RWPE2 (cell line): ENCODE measurements around the gene ERBB2.
"Not testable (repeated sequence)": the region's sequence is repeated elsewhere in the genome, so short reads cannot be mapped to it uniquely, and the experiment has no call there.

Experiments used
- ATAC-seq: fragments of 200-7000 bp; cut with Tn5 transposase; 3 replicates; pipeline ENCODE4 v1.9.1; 2021; ENCODE audit warnings: low read depth
- DNase-seq: peaks from one replicate; pipeline ENCODE4 v3.0.0-alpha.2; 2020; ENCODE audit warnings: low spot score
- H3K27ac ChIP-seq: fragments of 450-650 bp; 2 replicates; pipeline ENCODE4 v1.5.1; 2017; ENCODE audit warnings: mild to moderate bottlenecking; ENCODE audit not compliant: poor library complexity, severe bottlenecking
- H3K27me3 ChIP-seq: fragments of 250-450 bp; sonication (Bioruptor Pico); 2 replicates; pipeline ENCODE4 v1.5.1; 2021; ENCODE audit warnings: mild to moderate bottlenecking, moderate library complexity; ENCODE audit not compliant: insufficient read depth, poor library complexity, severe bottlenecking
- H3K36me3 ChIP-seq: fragments of 250-450 bp; sonication (Bioruptor Pico); 2 replicates; pipeline ENCODE4 v1.5.1; 2020; ENCODE audit warnings: low read depth, mild to moderate bottlenecking, moderate library complexity
- H3K4me1 ChIP-seq: fragments of 250-450 bp; sonication (Bioruptor Pico); 2 replicates; pipeline ENCODE4 v1.5.1; 2021; ENCODE audit warnings: mild to moderate bottlenecking, moderate library complexity; ENCODE audit not compliant: insufficient read depth, poor library complexity, severe bottlenecking
- H3K4me3 ChIP-seq: fragments of 250-450 bp; sonication (Bioruptor Pico); 2 replicates; pipeline ENCODE4 v1.5.1; 2021; ENCODE audit warnings: mild to moderate bottlenecking, moderate library complexity; ENCODE audit not compliant: severe bottlenecking
- H3K9me3 ChIP-seq: fragments of 250-450 bp; sonication (Bioruptor Pico); 2 replicates; pipeline ENCODE4 v1.5.1; 2021; ENCODE audit warnings: mild to moderate bottlenecking, moderate library complexity; ENCODE audit not compliant: severe bottlenecking
- TF ChIP-seq, protein P1 (sequence below): fragments of 450-650 bp; IDR thresholded peaks from one replicate; pipeline ENCODE4 v1.5.1; 2017; ENCODE audit warnings: mild to moderate bottlenecking, moderate library complexity; ENCODE audit not compliant: poor library complexity, severe bottlenecking

The ERBB2 gene

DNA sequence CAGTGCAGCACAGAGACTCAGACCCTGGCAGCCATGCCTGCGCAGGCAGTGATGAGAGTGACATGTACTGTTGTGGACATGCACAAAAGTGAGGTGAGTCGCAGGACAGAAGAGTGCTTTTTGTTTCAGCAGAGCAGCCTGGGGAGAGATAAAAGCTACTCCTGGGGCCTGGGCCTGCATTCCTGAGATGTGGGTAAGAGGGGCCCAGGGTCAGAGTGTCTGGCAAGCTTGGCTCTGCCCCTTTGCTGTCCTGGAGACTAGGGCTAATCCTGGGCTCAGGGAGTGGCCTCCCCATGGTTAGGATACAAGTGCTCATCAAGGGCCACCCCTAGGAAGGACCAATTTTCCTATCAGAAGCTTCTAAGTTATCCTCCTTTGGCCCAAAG, 4.8 kb upstream of the ERBB2 start:
- TF ChIP-seq, protein P1, sequence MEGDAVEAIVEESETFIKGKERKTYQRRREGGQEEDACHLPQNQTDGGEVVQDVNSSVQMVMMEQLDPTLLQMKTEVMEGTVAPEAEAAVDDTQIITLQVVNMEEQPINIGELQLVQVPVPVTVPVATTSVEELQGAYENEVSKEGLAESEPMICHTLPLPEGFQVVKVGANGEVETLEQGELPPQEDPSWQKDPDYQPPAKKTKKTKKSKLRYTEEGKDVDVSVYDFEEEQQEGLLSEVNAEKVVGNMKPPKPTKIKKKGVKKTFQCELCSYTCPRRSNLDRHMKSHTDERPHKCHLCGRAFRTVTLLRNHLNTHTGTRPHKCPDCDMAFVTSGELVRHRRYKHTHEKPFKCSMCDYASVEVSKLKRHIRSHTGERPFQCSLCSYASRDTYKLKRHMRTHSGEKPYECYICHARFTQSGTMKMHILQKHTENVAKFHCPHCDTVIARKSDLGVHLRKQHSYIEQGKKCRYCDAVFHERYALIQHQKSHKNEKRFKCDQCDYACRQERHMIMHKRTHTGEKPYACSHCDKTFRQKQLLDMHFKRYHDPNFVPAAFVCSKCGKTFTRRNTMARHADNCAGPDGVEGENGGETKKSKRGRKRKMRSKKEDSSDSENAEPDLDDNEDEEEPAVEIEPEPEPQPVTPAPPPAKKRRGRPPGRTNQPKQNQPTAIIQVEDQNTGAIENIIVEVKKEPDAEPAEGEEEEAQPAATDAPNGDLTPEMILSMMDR, result no peak
- Histone ChIP-seq H3K9me3 (no peaks in the 10 kb centered on the region), H3K27ac (no peak overlapping the region), H3K36me3 (no peaks in the 10 kb centered on the region), H3K27me3 (no peaks in the 10 kb centered on the region), H3K4me3 (no peak overlapping the region), H3K4me1 (peaks cover 5% of the 10 kb centered on the region)
- DNase-seq (no peak), ATAC-seq (no peak)

DNA sequence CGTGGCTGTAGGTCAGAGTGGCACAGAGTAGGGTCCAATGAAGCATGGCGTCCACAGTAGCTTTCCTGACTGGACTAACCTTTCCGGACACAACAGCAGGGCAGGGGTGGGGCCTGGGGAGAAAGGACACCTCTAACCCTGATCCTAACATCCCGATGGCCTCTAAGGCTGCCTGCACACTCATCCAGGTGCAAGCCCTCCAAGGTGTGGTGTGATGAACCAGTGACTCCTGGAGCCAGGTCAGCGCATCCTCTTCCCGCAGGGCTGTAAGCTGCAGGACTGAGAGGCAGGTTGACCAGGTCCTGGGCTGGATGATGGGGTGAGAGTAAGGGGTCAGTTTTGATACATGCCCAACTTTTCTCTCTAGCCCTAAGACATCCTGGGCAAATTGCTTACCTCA, 3.1 kb upstream of the ERBB2 start:
- Histone ChIP-seq H3K4me1 (peaks cover 5% of the 10 kb centered on the region), H3K27ac (no peak overlapping the region), H3K36me3 (no peaks in the 10 kb centered on the region), H3K9me3 (no peaks in the 10 kb centered on the region), H3K27me3 (no peaks in the 10 kb centered on the region), H3K4me3 (no peak overlapping the region)
- TF ChIP-seq, protein P1, result no peak
- ATAC-seq, result no peak
- no peak for DNase-seq

DNA sequence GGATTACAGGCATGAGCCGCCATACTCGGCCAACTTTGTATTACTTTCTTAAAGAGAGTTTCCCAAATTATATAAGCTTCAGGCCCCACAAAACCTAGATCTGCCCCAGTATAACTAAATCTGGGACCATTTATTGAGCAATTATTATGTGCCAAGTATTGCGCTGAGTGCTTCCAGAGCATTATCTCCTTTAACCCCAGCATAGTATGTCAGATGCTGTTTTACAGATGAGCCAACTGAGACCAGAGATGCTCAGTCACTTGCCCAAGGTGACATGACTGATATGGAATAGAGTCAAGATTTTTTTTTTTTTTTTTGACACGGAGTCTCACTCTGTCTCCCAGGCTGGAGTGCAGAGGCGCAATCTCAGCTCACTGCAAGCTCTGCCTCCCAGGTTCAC, 1.9 kb upstream of the ERBB2 start:
- Histone ChIP-seq H3K4me1 (peaks cover 5% of the 10 kb centered on the region), H3K27me3 (no peaks in the 10 kb centered on the region), H3K27ac (no peak overlapping the region), H3K36me3 (no peaks in the 10 kb centered on the region), H3K9me3 (no peaks in the 10 kb centered on the region), H3K4me3 (no peak overlapping the region)
- DNase-seq (no peak), ATAC-seq (no peak)
- TF ChIP-seq, protein P1, result no peak

DNA sequence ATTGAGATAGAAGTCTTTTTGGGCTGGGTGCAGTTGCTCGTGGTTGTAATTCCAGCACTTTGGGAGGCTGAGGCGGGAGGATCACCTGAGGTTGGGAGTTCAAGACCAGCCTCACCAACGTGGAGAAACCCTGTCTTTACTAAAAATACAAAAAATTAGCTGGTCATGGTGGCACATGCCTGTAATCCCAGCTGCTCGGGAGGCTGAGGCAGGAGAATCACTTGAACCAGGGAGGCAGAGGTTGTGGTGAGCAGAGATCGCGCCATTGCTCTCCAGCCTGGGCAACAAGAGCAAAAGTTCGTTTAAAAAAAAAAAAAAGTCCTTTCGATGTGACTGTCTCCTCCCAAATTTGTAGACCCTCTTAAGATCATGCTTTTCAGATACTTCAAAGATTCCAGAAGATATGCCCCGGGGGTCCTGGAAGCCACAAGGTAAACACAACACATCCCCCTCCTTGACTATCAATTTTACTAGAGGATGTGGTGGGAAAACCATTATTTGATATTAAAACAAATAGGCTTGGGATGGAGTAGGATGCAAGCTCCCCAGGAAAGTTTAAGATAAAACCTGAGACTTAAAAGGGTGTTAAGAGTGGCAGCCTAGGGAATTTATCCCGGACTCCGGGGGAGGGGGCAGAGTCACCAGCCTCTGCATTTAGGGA, 577 bp upstream of the ERBB2 start:
- not testable (repeated sequence) for H3K9me3 ChIP-seq, H3K27me3 ChIP-seq, H3K36me3 ChIP-seq, ATAC-seq, DNase-seq, H3K4me1 ChIP-seq
- peak overlapping the region; percentile 71 for H3K4me3 ChIP-seq
- peak overlapping the region; percentile 60 for H3K27ac ChIP-seq

DNA sequence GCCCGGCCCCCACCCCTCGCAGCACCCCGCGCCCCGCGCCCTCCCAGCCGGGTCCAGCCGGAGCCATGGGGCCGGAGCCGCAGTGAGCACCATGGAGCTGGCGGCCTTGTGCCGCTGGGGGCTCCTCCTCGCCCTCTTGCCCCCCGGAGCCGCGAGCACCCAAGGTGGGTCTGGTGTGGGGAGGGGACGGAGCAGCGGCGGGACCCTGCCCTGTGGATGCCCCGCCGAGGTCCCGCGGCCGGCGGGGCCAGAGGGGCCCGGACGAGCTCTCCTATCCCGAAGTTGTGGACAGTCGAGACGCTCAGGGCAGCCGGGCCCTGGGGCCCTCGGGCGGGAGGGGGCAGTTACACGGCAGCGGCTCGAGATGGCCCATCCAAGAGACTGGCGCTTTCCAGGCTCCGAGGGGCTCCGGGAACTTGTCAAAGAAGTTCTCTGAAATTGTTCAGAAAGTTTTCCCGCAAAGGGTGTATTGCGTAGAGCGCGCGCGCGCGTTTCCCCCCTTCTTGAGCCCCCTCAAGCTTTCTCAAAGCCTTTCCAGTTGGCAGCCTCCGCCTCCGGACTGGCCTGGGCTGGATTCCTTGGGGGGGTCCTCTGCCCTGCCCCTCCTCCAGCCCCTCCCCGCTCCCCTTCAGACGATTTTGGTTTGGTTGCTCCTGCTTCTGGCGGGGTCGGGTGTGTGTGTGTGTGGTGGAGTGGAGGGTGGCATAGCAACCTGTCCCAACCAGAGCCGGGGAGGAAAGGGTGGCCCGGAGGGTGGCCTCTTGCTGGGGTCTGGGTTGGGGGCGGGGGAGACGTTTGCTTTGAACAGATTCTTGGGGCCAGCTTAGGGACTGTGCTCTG, 504 bp downstream of the ERBB2 start:
- Histone ChIP-seq H3K4me1 (peaks cover 11% of the 10 kb centered on the region), H3K27ac (peak overlapping the region; percentile 60), H3K27me3 (no peaks in the 10 kb centered on the region), H3K4me3 (peak overlapping the region; percentile 71), H3K9me3 (no peaks in the 10 kb centered on the region), H3K36me3 (no peaks in the 10 kb centered on the region)
- TF ChIP-seq, protein P1, result no peak
- DNase-seq (no peak), ATAC-seq (peak; percentile 60)
